CD4-positive, alpha-beta T cell treated with Interleukin-4 for 1 hour (primary cell): ENCODE data around the gene BLOC1S6.
A peak's percentile ranks its signal among the peaks of the same experiment; 100 is the strongest.
"Not testable (repeated sequence)": the region's sequence is repeated elsewhere in the genome, so short reads cannot be mapped to it uniquely, and the experiment has no call there.

ENCODE experiments used
- DNase-seq, 2 donors: peaks; one replicate each; pipeline ENCODE4 v3.0.0-alpha.2; 2020 to 2022

The BLOC1S6 gene

DNA sequence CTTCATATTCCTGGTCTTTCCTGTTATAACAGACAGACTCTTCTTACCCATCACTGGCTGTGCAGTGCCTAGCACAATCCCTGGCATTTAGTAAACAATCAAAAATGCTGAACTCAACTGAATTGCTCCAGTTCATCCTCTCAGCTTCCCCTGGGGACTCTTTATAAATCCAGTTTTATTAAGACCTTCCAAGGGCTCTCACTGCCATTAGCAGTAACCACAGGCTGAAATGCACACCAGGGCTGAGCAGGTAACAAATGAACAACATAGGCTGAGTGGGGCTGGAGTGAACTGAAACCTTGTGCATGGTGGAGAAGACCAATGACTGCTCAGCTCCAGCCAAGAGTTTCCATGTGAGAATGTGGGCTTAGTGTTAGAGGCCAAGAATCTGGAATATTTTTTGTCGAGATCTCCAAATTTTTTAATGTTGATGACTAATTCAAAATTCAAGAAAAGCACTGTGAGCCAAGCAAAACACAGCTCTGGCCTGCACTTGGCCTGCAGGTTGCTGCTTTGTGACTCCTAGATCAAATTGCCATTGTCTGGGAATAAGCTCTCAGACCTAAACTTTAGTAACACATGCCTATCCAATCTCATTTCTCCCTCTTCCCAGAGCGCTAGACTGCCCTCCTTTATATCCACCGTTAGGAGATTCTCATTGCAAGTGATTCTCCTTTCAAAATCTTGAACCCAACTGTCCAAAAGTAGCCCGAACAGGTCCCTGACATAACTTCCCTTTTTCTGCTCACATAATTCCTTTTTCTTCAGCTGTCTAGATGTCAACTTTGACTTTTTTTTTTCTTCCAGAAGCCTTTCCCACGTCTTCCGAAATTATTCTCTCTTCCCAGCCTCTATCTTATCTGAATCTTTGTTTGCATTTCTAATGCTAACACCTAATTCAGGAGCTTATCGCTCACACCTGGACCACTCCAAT is 55.1 kb downstream of the BLOC1S6 start:
- DNase-seq: no peak

DNA sequence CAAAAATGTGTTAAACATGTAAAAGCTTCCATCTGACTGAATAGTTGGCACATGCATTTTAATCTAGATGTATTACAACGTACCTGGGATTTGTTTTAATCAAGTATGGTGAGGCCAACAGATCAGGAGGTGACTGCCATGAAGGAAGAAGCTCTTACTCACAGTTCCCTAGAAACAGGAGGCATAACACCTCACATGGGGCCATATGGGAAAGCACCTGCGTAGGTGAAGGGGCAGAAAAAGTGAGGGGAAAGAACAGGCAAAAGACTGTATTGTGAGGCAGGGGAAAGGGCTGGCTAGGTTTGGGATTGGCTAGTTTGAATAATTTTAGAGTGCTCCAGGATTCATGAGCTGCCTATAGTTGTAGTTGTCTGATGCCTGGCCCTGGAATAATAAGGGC is 57.3 kb downstream of the BLOC1S6 start:
- DNase-seq: no peak

DNA sequence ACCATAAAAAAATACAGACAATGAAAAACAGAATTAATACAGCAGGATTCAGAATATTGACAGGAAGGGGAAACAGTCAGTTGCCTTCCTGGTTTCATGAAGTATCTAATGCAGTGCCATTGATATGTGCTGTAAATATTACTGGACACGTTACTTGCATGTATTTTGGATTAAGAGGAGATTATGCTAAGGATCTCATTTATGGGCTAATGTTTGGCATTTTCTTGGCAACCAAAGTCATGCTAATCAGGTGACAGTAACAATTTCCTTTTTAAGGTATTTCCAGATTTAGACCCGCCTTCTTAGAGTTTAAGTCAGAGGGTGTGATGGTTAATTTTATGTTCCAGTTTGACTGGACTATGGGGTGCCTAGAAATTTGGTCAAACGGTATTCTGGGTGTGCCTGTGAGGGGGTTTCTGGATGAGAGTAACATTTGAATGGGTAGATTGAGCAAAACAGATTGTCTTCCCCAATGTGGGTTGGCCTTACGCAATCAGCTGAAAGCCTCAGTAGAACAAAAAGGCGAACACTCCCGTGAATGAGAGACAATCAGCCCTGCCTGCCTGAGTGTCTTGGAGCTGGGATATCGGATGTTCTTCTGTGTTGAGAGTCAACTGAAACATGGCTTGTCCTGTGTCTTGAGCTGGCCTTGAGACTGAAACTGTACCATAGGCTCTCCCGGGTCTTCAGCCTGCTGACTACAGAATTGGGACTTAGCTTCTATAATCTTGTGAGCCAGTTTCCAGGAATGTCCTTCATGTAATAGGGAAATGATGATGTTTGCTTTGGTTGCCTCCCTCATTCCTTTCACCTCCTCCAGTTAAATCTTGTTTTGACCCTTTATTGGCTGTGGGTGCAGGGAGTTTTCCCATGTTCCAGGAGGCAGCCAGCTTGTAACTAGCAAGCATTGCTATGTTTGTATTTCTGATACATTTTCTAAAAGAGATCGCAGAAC is 58.1 kb downstream of the BLOC1S6 start:
- DNase-seq: no peak

DNA sequence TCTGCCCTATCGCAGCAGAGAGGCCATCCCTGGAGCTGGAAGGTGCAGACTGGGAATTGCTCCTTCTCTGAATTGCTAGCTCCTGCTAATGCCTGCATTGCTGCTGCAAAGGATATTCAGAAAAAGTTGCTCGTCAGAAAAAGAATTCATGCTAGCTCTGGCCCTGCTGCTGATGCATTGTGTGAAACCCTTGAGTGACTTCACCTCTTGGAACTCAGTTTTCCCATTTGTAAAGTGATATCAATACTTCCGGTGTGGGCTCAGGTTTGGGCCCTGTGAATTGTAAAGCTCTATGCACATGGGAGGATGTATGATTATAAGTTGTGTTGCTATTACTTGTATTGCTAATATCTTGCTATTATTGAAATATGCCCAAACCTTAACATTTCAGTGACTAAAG is 59.0 kb downstream of the BLOC1S6 start:
- DNase-seq: no peak

DNA sequence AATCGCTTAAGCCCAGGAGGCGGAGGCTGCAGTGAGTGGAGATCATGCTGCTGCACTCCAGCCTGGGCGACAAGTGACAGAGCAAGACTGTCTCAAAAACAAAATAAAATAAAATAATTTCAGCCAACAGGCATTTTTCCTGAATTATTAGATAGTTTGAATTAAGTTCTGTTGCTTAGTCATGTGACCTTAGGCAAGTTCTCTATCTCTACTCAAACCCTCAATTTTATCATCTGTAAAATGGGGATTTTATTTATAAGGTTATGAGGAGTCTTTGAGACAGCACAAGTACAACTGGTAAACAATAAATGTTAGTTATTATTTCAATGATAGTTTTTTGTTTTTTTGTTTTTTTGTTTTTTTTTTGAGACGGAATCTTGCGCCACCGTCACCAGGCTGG is 60.6 kb downstream of the BLOC1S6 start:
- no peak for DNase-seq

DNA sequence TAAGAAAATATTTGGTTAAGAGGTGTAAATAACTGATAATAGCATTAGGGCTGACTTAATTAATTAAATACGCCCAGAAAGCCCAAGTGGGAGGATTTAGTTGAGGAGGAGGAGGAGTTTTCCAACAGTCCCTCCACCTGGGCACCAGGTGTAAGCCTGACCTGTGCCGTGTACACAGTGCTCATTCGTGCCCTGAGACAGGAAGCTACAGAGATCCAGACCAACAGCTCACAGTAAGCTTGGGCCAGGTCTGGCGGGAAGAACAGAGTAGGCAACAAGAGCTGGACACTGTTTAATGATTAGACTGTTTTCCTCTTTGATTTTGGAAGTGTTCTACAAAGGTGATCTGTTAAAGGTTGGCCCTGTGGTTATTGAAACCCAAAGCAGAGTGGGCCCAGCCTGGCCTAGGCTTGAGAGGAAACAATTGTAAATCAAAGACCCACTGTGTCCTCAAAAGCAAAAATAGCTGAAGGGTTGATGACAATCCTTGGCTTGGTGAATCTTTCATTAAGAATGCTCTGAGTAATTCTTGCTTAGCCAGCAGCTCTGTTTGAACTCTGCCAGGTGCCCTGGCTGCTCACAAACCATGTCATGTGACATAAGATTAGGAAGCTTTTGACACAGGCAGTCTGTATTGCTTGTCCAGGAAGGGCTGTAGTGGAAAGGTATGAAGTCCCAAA is 61.5 kb downstream of the BLOC1S6 start:
- no peak for DNase-seq

DNA sequence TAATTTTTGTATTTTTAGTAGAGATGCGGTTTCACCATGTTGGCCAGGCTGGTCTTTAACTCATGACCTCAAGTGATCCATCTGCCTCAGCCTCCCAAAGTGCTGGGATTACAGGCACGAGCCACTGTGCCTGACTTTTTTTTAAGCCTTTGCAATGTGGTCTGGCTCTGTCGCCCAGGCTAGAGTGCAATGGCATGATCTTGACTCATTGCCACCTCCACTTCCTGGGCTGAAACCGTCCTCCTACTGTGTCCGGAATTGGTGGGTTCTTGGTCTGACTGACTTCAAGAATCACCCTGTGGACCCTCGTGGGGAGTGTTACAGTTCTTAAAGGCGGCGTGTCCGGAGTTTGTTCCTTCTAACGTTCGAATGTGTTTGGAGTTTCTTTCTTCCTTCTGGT is 62.8 kb downstream of the BLOC1S6 start:
- not testable (repeated sequence) for DNase-seq

DNA sequence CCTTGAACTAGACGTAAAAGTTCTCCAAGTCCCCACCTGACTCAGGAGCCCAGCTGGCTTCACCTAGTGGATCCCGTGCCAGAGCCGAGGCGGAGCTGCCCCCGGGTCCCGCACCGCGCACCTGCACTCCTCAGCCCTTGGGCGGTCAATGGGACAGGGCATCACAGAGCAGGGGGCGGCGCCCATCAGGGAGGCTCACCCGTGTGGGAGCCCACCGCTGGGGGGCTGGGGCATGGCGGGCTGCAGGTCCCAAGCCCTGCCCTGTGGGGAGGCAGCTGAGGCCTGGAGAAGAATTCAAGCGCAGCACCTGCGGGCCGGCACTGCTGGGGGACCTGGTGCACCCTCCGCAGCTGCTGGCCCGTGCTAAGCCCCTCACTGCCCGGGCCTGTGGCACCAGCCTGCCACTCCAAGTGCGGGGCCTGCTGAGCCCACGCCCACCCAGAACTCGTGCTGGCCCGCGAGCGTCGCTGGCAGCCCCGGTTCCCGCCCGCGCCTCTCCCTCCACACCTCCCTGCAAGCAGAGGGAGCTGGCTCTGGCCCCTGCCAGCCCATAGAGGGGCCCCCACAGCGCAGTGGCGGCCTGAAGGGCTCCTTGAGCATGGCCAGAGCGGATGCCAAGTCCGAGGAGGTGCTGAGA is 63.8 kb downstream of the BLOC1S6 start:
- no peak for DNase-seq

DNA sequence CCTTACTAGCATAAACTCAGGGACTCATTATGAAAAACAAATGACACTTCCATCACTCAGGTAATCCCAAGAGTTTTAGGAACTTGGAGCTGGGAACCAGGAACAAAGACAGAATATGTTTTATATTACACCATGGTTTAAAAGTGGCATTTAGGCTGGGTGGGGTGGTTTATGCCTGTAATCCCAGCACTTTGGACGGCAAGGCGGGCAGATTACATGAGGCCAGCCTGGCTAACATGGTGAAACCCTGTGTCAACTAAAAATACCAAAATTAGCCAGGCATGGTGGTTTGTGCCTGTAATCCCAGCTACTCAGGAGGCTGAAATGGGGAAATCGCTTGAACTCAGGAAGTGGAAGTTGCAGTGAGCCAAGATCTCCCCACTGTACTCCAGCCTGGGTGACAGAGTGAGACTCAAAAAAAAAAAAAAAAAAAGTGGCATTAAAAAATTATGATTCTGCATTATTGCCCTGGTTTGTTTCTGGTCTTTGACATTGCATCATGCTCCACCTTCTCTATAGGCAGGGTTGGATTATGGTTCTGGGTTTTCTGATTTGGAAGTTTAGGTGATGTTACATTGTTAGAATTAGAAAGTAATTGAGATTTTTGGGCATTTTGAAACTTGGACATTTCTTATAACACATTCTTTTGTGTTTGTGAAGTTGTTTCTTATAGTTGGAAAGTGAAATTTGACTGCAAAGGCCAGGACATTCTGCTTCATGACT is 66.7 kb downstream of the BLOC1S6 start:
- DNase-seq: peak in 1 of 2 donors; percentile 32

DNA sequence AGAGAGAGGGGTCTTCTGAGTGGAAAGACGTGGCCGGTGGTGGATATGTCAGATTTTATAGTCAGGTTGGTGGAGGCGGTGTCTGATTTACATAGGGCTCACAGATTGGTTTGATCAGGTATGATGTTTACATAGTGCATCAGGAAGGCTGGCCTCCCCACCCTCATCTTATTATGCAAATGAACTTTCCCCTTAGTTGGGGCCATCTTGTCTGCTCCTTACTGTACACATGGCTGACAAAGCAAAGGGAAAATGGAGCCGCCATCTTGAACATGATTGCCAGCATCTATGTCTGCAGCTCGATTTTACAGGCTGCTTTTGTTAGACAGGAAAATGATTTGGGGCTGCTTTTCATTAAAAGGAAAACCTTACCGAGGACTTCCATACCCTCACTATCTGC is 67.6 kb downstream of the BLOC1S6 start:
- no peak for DNase-seq

DNA sequence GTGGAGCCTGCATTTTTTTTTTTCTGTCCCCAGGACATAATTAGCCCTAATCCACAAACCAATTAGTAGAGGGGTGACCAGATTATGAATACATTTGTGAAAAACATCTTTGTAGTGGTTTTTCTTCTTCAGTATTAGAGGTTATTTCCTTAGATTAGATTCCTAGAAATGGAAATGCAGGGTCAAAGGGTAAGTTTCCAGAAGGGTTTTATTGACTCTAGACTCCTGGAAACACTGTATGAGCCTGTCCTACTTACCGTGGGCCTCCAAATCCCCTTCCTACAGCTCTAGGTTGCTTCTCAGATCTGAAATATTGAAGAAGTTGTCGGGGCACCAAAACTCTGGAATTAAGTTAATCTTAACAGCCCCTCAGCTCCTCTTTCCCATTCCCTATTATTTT is 70.1 kb downstream of the BLOC1S6 start:
- no peak for DNase-seq

DNA sequence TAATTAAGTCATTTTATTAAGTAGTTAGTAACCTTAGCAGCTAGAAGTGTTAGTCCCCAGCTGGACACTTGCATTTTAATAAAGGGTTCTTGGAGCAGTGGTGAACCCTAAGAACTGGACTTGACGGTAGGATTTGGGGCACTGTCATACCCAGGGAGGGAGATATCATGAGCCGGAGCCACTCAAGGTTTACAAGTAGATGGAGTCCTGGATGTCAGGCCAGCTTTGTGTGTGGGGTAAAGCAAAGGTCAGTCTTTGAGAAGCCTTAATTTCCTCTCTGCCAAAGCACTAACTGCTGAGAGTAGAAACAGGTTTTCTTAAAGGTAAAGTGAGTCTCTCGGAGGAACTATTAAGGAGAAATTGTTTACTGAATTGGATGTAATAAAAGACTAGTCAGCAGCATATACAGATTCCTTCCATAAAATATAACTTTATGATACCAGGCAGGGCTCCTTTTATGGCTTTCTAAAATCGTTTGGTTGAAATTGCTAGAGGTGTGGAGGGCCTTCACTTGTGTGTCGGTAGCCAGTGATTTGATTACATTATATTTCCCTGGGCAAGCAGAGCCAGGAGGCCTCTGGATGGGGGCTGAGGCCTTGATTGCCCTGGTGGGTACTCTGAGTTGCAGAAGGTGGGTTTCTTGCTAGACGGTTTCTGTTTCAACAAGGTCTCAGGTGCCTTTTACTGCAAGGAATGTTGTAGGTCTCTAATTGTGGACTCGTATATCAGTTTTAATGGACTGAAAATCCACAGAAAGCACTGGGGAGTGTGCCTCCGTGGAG is 70.8 kb downstream of the BLOC1S6 start:
- no peak for DNase-seq
